Mesendoderm (in vitro differentiated cells): Measurements from ENCODE around the gene PHF11.

Experiments used
- DNase-seq: peaks from one replicate; pipeline ENCODE4 v3.0.0; 2013
- H2AK5ac ChIP-seq: 2 replicates; pipeline ENCODE4 v1.6.1; 2013; ENCODE audit warnings: low read length, inconsistent platforms
- H2BK120ac ChIP-seq: 2 replicates; pipeline ENCODE4 v1.6.1; 2013; ENCODE audit warnings: low read depth, mild to moderate bottlenecking, low read length, moderate library complexity, mixed read lengths
- H2BK15ac ChIP-seq: replicated peaks from 2 replicates; pipeline ENCODE4 v1.6.1; 2013; ENCODE audit warnings: low read depth, mild to moderate bottlenecking, moderate library complexity
- H2BK5ac ChIP-seq: 2 replicates; pipeline ENCODE4 v1.6.1; 2013; ENCODE audit warnings: low read length, inconsistent platforms
- H3K18ac ChIP-seq: 2 replicates; pipeline ENCODE4 v1.6.1; 2013; ENCODE audit warnings: mild to moderate bottlenecking, low read length, mixed read lengths
- H3K23ac ChIP-seq: one replicate; pipeline ENCODE4 v1.6.1; 2013; ENCODE audit warnings: low read length
- H3K27ac ChIP-seq: 2 replicates; pipeline ENCODE4 v1.5.1; 2013; ENCODE audit warnings: low read depth, mild to moderate bottlenecking, inconsistent platforms, low read length, moderate library complexity
- H3K27me3 ChIP-seq: 2 replicates; pipeline ENCODE4 v1.6.1; 2013; ENCODE audit warnings: low read length, control low read depth, mild to moderate bottlenecking, inconsistent platforms; ENCODE audit not compliant: insufficient read depth, poor library complexity
- H3K36me3 ChIP-seq: 2 replicates; pipeline ENCODE4 v1.6.1; 2013; ENCODE audit warnings: low read length, inconsistent platforms; ENCODE audit not compliant: control insufficient read depth, insufficient read depth
- H3K4ac ChIP-seq: one replicate; pipeline ENCODE4 v1.6.1; 2013; ENCODE audit warnings: low read depth, mild to moderate bottlenecking, low read length, moderate library complexity
- H3K4me1 ChIP-seq: 2 replicates; pipeline ENCODE4 v1.6.1; 2013; ENCODE audit warnings: low read depth, low read length, inconsistent platforms; ENCODE audit not compliant: control insufficient read depth
- H3K4me2 ChIP-seq: 2 replicates; pipeline ENCODE4 v1.6.1; 2013; ENCODE audit warnings: low read length
- H3K4me3 ChIP-seq: 2 replicates; pipeline ENCODE4 v1.5.1; 2013; ENCODE audit warnings: mild to moderate bottlenecking, low read length
- H3K56ac ChIP-seq: one replicate; pipeline ENCODE4 v1.6.1; 2013; ENCODE audit warnings: low read length
- H3K79me1 ChIP-seq: 2 replicates; pipeline ENCODE4 v1.6.1; 2013; ENCODE audit warnings: low read length, inconsistent platforms
- H3K79me2 ChIP-seq: 2 replicates; pipeline ENCODE4 v1.6.1; 2013; ENCODE audit warnings: mild to moderate bottlenecking, low read length; ENCODE audit not compliant: control insufficient read depth, insufficient read depth
- H3K9ac ChIP-seq: 2 replicates; pipeline ENCODE4 v1.6.1; 2013; ENCODE audit warnings: low read length, inconsistent platforms
- H4K5ac ChIP-seq: one replicate; pipeline ENCODE4 v1.6.1; 2013; ENCODE audit warnings: low read length
- H4K8ac ChIP-seq: one replicate; pipeline ENCODE4 v1.6.1; 2013; ENCODE audit warnings: low read depth, mild to moderate bottlenecking, control low read depth, low read length, moderate library complexity
- WGBS: extraction: QIAGEN DNeasy Blood & Tissue Kit; methylation state at CpG from one replicate; pipeline ENCODE4 v1.1.7; 2013; ENCODE audit warnings: low lambda C conversion rate, missing lambda C conversion rate; ENCODE audit not compliant: insufficient coverage; ENCODE audit errors: extremely low coverage; 5-methylcytosine and 5-hydroxymethylcytosine counted together

The PHF11 gene

DNA sequence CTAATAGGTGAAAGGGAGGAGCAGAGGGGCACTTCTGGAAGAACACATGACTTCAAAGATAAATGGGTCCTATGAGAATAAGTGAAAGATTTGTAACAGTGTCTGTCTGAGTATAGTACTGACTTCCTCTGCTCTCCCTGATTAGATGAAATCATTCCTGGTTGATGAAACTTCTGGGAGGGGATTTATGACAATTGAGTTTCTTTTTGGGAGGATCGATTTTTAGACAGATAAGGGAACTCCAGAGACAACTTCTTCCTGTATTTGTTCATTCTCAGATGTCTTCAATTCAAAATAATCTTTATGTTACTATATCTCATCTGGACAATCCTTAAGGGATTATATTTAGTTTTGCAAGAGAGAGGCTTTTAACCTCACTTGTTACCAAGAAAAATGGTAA, 31.7 kb upstream of the PHF11 start:
- no peaks in the 10 kb centered on the region for H3K36me3 ChIP-seq
- H3K79me1 ChIP-seq, result no peaks in the 10 kb centered on the region
- H3K9ac ChIP-seq, result no peak overlapping the region
- H3K27ac ChIP-seq, result no peak overlapping the region
- no peak overlapping the region for H3K23ac ChIP-seq
- no peaks in the 10 kb centered on the region for H3K27me3 ChIP-seq
- H3K4ac ChIP-seq, result no peak overlapping the region
- H3K4me3 ChIP-seq, result no peak overlapping the region
- H2BK15ac ChIP-seq, result no peak overlapping the region
- no peak overlapping the region for H2AK5ac ChIP-seq
- no peak overlapping the region for H4K8ac ChIP-seq
- no peaks in the 10 kb centered on the region for H3K4me1 ChIP-seq
- H3K56ac ChIP-seq, result no peak overlapping the region
- H3K79me2 ChIP-seq, result no peaks in the 10 kb centered on the region
- DNase-seq, result no peak
- H2BK5ac ChIP-seq, result no peak overlapping the region
- no peak overlapping the region for H4K5ac ChIP-seq
- H2BK120ac ChIP-seq, result no peak overlapping the region
- no peak overlapping the region for H3K18ac ChIP-seq
- H3K4me2 ChIP-seq, result no peak overlapping the region
- WGBS, result no CpG with 5 or more reads among the region's 1 CpG

DNA sequence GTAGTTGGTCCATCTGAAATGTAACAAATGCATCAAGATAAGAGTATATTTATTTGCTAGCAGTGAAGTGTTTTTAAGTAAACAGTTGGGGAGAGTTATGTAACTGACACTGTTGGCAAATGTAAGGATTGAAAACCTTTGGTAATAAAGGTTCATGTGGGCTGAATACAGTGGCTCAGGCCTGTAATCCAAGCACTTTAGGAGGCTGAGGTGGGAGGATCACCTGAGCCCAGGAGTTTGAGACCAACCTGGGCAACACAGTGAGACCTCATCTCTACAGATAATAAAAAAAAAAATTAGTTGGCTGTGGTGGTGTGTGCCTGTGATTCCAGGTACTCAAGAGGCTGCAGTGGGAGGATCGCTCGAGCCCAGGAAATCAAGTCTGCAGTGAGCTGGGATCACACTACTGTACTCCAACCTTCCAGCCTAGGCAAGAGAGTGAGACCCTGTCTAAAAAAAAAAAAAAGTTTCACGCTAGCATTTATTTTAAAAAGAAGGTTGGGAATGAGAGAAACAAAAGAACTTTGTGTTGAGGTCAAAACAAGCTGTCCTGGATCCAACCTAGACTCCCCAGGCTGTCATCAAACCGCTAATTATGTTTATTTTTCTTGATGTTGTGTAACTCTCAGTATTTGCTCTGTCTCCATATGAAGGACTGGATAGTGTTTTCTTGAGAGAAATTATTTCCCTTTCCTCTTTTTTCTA, 31.0 kb upstream of the PHF11 start:
- Histone ChIP-seq H3K4me2 (no peak overlapping the region), H3K79me2 (no peaks in the 10 kb centered on the region), H4K8ac (no peak overlapping the region), H3K4me3 (no peak overlapping the region), H4K5ac (no peak overlapping the region), H3K23ac (no peak overlapping the region), H3K56ac (no peak overlapping the region), H2BK15ac (no peak overlapping the region), H2BK120ac (no peak overlapping the region), H3K27me3 (no peaks in the 10 kb centered on the region), H3K79me1 (no peaks in the 10 kb centered on the region), H3K36me3 (no peaks in the 10 kb centered on the region), H3K27ac (no peak overlapping the region), H2AK5ac (no peak overlapping the region), H3K18ac (no peak overlapping the region), H3K9ac (no peak overlapping the region), H3K4me1 (no peaks in the 10 kb centered on the region), H3K4ac (no peak overlapping the region), H2BK5ac (no peak overlapping the region)
- WGBS, result no CpG with 5 or more reads among the region's 4 CpGs
- no peak for DNase-seq

DNA sequence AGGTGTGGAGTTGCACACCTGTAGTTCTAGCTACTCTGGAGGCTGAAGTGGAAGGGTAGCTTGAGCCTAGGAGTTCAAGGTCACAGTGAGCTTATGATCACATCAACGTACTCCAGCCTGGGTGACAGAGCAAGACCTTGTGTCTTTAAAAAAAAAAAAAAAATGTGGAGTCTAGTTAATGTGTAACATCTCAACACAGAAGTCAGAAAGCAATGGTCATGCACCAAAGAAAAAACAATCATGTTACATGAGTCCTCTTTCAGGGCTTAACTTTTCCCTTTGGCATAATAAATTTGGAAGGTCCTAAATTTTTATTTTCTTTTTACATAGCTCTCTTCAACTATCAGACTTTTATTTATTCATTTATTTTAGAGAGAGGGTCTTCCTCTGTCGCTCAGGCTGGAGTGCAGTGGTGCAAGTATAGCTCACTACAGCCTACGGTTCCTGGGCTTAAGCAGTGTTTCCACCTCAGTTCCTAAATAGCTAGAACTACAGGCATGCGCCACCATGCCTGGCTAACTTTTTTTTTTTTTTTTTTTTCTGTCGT, 29.4 kb upstream of the PHF11 start:
- Histone ChIP-seq H2BK120ac (no peak overlapping the region), H4K8ac (no peak overlapping the region), H3K27ac (no peak overlapping the region), H3K27me3 (no peaks in the 10 kb centered on the region), H3K36me3 (no peaks in the 10 kb centered on the region), H2BK15ac (no peak overlapping the region), H3K56ac (no peak overlapping the region), H2AK5ac (no peak overlapping the region), H3K79me1 (no peaks in the 10 kb centered on the region), H3K23ac (no peak overlapping the region), H3K79me2 (no peaks in the 10 kb centered on the region), H3K4me3 (no peak overlapping the region), H3K4me1 (no peaks in the 10 kb centered on the region), H3K4ac (no peak overlapping the region), H3K9ac (no peak overlapping the region), H2BK5ac (no peak overlapping the region), H4K5ac (no peak overlapping the region), H3K18ac (no peak overlapping the region), H3K4me2 (no peak overlapping the region)
- no CpG with 5 or more reads among the region's 5 CpGs for WGBS
- no peak for DNase-seq

DNA sequence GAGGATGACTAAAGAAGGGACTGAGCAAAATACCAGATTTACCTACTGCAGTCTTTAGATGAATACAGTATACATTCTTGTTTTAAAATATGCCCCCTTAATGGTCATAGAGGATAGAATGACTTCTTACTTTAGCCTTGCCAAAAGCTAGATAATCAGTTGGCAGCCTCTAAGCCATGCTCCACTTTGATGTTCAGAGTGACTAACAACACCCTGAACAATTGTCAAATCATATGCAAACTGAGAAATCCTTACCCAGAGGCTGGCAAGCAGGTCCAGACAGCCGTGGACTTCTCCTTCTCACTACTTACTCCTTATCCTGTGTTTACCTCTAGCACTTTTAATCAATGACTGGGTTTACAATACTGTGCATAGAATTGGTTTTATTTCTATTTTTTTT, 23.6 kb upstream of the PHF11 start:
- H3K23ac ChIP-seq, result no peak overlapping the region
- H4K8ac ChIP-seq, result no peak overlapping the region
- no peak overlapping the region for H2BK5ac ChIP-seq
- H3K9ac ChIP-seq, result no peak overlapping the region
- no peaks in the 10 kb centered on the region for H3K27me3 ChIP-seq
- H3K4me1 ChIP-seq, result no peaks in the 10 kb centered on the region
- H3K79me2 ChIP-seq, result no peaks in the 10 kb centered on the region
- DNase-seq, result no peak
- no peak overlapping the region for H2AK5ac ChIP-seq
- H4K5ac ChIP-seq, result no peak overlapping the region
- no peaks in the 10 kb centered on the region for H3K79me1 ChIP-seq
- H3K4ac ChIP-seq, result no peak overlapping the region
- H3K36me3 ChIP-seq, result no peaks in the 10 kb centered on the region
- no peak overlapping the region for H3K56ac ChIP-seq
- H3K18ac ChIP-seq, result no peak overlapping the region
- H2BK15ac ChIP-seq, result no peak overlapping the region
- no peak overlapping the region for H2BK120ac ChIP-seq
- H3K4me2 ChIP-seq, result no peak overlapping the region
- no peak overlapping the region for H3K4me3 ChIP-seq
- no CpG with 5 or more reads among the region's 1 CpG for WGBS
- H3K27ac ChIP-seq, result no peak overlapping the region

DNA sequence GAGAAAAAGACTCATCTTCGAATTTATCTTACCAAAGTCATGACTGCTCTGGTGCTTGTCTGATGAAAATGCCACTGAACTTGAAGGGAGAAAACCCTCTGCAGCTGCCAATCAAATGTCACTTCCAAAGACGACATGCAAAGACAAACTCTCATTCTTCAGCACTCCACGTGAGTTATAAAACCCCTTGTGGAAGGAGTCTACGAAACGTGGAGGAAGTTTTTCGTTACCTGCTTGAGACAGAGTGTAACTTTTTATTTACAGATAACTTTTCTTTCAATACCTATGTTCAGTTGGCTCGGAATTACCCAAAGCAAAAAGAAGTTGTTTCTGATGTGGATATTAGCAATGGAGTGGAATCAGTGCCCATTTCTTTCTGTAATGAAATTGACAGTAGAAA, 19.2 kb upstream of the PHF11 start:
- no CpG with 5 or more reads among the region's 7 CpGs for WGBS
- Histone ChIP-seq H3K9ac (no peak overlapping the region), H3K4me1 (no peaks in the 10 kb centered on the region), H4K5ac (no peak overlapping the region), H3K23ac (no peak overlapping the region), H3K27ac (no peak overlapping the region), H4K8ac (no peak overlapping the region), H3K4ac (no peak overlapping the region), H3K56ac (no peak overlapping the region), H3K4me2 (no peak overlapping the region), H3K18ac (no peak overlapping the region), H2AK5ac (no peak overlapping the region), H3K27me3 (no peaks in the 10 kb centered on the region), H3K4me3 (no peak overlapping the region), H3K79me1 (no peaks in the 10 kb centered on the region), H2BK15ac (no peak overlapping the region), H2BK120ac (no peak overlapping the region), H2BK5ac (no peak overlapping the region), H3K79me2 (no peaks in the 10 kb centered on the region), H3K36me3 (no peaks in the 10 kb centered on the region)
- DNase-seq, result no peak

DNA sequence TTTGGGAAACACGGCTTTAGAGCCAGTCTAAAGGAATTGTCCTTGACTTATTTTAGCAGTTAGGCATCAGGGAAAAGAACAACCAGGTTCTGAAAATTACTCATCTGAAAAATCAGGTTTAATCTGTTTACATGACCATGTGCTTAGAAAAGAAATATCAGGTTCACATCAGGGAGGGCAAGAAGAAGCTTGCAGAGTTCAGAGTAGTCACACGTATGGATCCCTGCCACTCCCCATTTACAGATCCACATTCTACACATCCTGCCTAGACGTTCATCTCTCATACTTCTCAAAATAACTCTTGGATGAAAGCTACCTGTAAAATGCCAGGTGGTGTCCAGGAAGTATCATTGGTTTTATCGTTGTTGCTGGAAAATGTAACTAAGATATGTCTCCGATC, 14.0 kb upstream of the PHF11 start:
- Histone ChIP-seq H3K27ac (no peak overlapping the region), H2BK5ac (no peak overlapping the region), H3K79me1 (no peaks in the 10 kb centered on the region), H3K4me1 (no peaks in the 10 kb centered on the region), H3K9ac (no peak overlapping the region), H2BK15ac (no peak overlapping the region), H3K27me3 (no peaks in the 10 kb centered on the region), H2BK120ac (no peak overlapping the region), H3K4me2 (no peak overlapping the region), H3K23ac (no peak overlapping the region), H4K8ac (no peak overlapping the region), H3K4me3 (no peak overlapping the region), H3K56ac (no peak overlapping the region), H3K79me2 (no peaks in the 10 kb centered on the region), H3K36me3 (no peaks in the 10 kb centered on the region), H3K18ac (no peak overlapping the region), H4K5ac (no peak overlapping the region), H2AK5ac (no peak overlapping the region), H3K4ac (no peak overlapping the region)
- no CpG with 5 or more reads among the region's 5 CpGs for WGBS
- DNase-seq, result no peak
